ENCODE data around the gene TMEM184B. TPM values are rescaled to one million over a fixed set of nuclear protein-coding genes. Genes with fewer than 3 reads are reported as not detected.

The TMEM184B gene
- total RNA-seq, 1 experiment from 2014 or later = 192 TPM

GRCh38 chr22:38215156-38216038 is 57.4 kb downstream of the TMEM184B start:
- TF ChIP-seq CTCF (conservative IDR thresholded peaks at IDR 0.05) (no peak), EZH2 (IDR thresholded peaks at IDR 0.05; ENCODE audit: low read depth) (no peak)
- H3K27ac ChIP-seq = no peak overlapping the region
- CTCF ChIA-PET = no interaction called here
- no peaks in the 10 kb centered on the region for H3K9me2 ChIP-seq (ENCODE audit: insufficient read depth)
- H3K4me3 ChIP-seq = no peak overlapping the region
- H3K4me1 ChIP-seq (replicated peaks; ENCODE audit: insufficient read depth) = peaks cover 48% of the 10 kb centered on the region
- H3K9me3 ChIP-seq (ENCODE audit: insufficient read depth, low read depth) = no peaks in the 10 kb centered on the region
- BruUV-seq (replicated peaks) = no TSS peak
- H3K36me3 ChIP-seq (ENCODE audit: low read depth) = peaks cover 14% of the 10 kb centered on the region; the same call in 1 of the 2 replicates
- peaks cover 30% of the 10 kb centered on the region for H3K79me2 ChIP-seq (ENCODE audit: low read depth)
- no peak for DNase-seq
- no peaks in the 10 kb centered on the region for H3K27me3 ChIP-seq (ENCODE audit: insufficient read depth, low read depth)
- H3F3A ChIP-seq (ENCODE audit: insufficient read depth, low read depth) = peaks cover 79% of the 10 kb centered on the region
- intact Hi-C loops (cut with micrococcal nuclease; ENCODE audit: unreplicated experiment) = loop anchor here (5.0 kb wide), 1 partner anchor 103 kb away; the partner anchor contains the start of gene BAIAP2L2
- peaks cover 34% of the 10 kb centered on the region for H4K20me1 ChIP-seq (ENCODE audit: insufficient read depth)
- H2AFZ ChIP-seq = no peak overlapping the region
- H3K4me2 ChIP-seq = no peak overlapping the region
- POLR2A ChIA-PET (ENCODE audit: unreplicated experiment) = interaction anchor here (0.6 kb wide), 1 partner anchor 356 kb away, joined by 3 read pairs; no protein-coding TSS in a partner anchor

- ChIA-PET CTCF (no interaction called here), POLR2A (ENCODE audit: unreplicated experiment) (interaction anchor here (0.5 kb wide), 1 partner anchor 27 kb away, joined by 8 read pairs; no protein-coding TSS in a partner anchor)
- Histone ChIP-seq H3K27ac (no peak overlapping the region), H3K4me3 (no peak overlapping the region), H3K4me1 (replicated peaks; ENCODE audit: insufficient read depth) (peaks cover 38% of the 10 kb centered on the region), H3K4me2 (no peak overlapping the region), H3K9me3 (ENCODE audit: insufficient read depth, low read depth) (no peaks in the 10 kb centered on the region), H4K20me1 (ENCODE audit: insufficient read depth) (peaks cover 43% of the 10 kb centered on the region), H2AFZ (no peak overlapping the region), H3K27me3 (ENCODE audit: insufficient read depth, low read depth) (no peaks in the 10 kb centered on the region), H3K9me2 (ENCODE audit: insufficient read depth) (no peaks in the 10 kb centered on the region), H3K79me2 (ENCODE audit: low read depth) (peaks cover 40% of the 10 kb centered on the region), H3K36me3 (ENCODE audit: low read depth) (peaks cover 14% of the 10 kb centered on the region; the same call in 1 of the 2 replicates), H3F3A (ENCODE audit: insufficient read depth, low read depth) (peaks cover 70% of the 10 kb centered on the region)
- no TSS peak for BruUV-seq (replicated peaks)
- intact Hi-C loops (cut with micrococcal nuclease; ENCODE audit: unreplicated experiment) = loop anchor here (5.0 kb wide), 1 partner anchor 102 kb away; the partner anchor contains the start of gene BAIAP2L2
- no peak for TF ChIP-seq CTCF (conservative IDR thresholded peaks at IDR 0.05)
- no peak for TF ChIP-seq EZH2 (IDR thresholded peaks at IDR 0.05; ENCODE audit: low read depth)
- no peak for DNase-seq
These were observed 58.3 kb downstream of the TMEM184B start for GRCh38 chr22:38214302-38215056.

- POLR2A ChIA-PET (ENCODE audit: unreplicated experiment) = interaction anchor here (0.5 kb wide), 1 partner anchor 27 kb away, joined by 8 read pairs; no protein-coding TSS in a partner anchor
- TF ChIP-seq EZH2 (IDR thresholded peaks at IDR 0.05; ENCODE audit: low read depth) (no peak), CTCF (conservative IDR thresholded peaks at IDR 0.05) (no peak)
- H3K36me3 ChIP-seq (ENCODE audit: low read depth) = peaks cover 14% of the 10 kb centered on the region; the same call in 1 of the 2 replicates
- no peak for DNase-seq
- peaks cover 45% of the 10 kb centered on the region for H3K79me2 ChIP-seq (ENCODE audit: low read depth)
- H3K27me3 ChIP-seq (ENCODE audit: insufficient read depth, low read depth) = no peaks in the 10 kb centered on the region
- no peak overlapping the region for H3K27ac ChIP-seq
- peaks cover 33% of the 10 kb centered on the region for H3K4me1 ChIP-seq (replicated peaks; ENCODE audit: insufficient read depth)
- no peaks in the 10 kb centered on the region for H3K9me2 ChIP-seq (ENCODE audit: insufficient read depth)
- H2AFZ ChIP-seq = no peak overlapping the region
- no peak overlapping the region for H3K4me2 ChIP-seq
- H3K9me3 ChIP-seq (ENCODE audit: insufficient read depth, low read depth) = no peaks in the 10 kb centered on the region
- peaks cover 65% of the 10 kb centered on the region for H3F3A ChIP-seq (ENCODE audit: insufficient read depth, low read depth)
- BruUV-seq (replicated peaks) = no TSS peak
- H4K20me1 ChIP-seq (ENCODE audit: insufficient read depth) = peaks cover 49% of the 10 kb centered on the region
- CTCF ChIA-PET = no interaction called here
- H3K4me3 ChIP-seq = no peak overlapping the region
- intact Hi-C loops (cut with micrococcal nuclease; ENCODE audit: unreplicated experiment) = no loop called here
These were observed 58.9 kb downstream of the TMEM184B start for GRCh38 chr22:38213990-38214301.

Data from PC-9 (cell line).